IPS-11a (cell line): ENCODE data around the gene DHRS1.

ENCODE experiments used
- H3K4me3 ChIP-seq: one replicate; pipeline ENCODE4 v1.5.1; 2013; ENCODE audit warnings: low read depth, low read length, control low read depth

Gene DHRS1

DNA sequence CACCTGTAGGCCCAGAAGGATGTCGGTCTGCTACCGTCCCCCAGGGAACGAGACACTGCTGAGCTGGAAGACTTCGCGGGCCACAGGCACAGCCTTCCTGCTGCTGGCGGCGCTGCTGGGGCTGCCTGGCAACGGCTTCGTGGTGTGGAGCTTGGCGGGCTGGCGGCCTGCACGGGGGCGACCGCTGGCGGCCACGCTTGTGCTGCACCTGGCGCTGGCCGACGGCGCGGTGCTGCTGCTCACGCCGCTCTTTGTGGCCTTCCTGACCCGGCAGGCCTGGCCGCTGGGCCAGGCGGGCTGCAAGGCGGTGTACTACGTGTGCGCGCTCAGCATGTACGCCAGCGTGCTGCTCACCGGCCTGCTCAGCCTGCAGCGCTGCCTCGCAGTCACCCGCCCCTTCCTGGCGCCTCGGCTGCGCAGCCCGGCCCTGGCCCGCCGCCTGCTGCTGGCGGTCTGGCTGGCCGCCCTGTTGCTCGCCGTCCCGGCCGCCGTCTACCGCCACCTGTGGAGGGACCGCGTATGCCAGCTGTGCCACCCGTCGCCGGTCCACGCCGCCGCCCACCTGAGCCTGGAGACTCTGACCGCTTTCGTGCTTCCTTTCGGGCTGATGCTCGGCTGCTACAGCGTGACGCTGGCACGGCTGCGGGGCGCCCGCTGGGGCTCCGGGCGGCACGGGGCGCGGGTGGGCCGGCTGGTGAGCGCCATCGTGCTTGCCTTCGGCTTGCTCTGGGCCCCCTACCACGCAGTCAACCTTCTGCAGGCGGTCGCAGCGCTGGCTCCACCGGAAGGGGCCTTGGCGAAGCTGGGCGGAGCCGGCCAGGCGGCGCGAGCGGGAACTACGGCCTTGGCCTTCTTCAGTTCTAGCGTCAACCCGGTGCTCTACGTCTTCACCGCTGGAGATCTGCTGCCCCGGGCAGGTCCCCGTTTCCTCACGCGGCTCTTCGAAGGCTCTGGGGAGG is 11.3 kb upstream of the DHRS1 start, which contains the start of gene LTB4R:
Gene LTB4R (plus strand): TSS at position 857 of the 959 bp plus-strand sequence. CDS start 4,150 bp downstream, outside the sequence.
- H3K4me3 ChIP-seq: no peak within 1 kb of the TSS

DNA sequence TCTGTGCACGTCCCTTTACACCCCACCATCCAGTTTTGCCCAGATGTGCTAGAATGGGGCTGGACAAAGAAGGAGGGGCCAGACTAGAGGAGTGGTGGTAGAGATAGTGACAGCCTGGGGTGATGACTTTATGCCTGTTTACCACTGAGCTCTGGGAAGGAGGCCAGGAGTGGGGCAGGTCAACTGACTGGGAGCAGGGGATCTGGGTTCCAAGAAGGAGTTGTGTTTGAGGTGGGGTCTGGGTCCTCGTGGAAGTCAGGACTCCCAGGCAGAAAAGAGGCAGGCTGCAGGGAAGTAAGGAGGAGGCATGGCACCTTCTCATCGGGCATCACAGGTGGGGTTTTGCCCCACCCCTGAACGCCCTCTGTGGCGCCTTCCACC is 10.7 kb upstream of the DHRS1 start:
- no peak overlapping the region for H3K4me3 ChIP-seq

DNA sequence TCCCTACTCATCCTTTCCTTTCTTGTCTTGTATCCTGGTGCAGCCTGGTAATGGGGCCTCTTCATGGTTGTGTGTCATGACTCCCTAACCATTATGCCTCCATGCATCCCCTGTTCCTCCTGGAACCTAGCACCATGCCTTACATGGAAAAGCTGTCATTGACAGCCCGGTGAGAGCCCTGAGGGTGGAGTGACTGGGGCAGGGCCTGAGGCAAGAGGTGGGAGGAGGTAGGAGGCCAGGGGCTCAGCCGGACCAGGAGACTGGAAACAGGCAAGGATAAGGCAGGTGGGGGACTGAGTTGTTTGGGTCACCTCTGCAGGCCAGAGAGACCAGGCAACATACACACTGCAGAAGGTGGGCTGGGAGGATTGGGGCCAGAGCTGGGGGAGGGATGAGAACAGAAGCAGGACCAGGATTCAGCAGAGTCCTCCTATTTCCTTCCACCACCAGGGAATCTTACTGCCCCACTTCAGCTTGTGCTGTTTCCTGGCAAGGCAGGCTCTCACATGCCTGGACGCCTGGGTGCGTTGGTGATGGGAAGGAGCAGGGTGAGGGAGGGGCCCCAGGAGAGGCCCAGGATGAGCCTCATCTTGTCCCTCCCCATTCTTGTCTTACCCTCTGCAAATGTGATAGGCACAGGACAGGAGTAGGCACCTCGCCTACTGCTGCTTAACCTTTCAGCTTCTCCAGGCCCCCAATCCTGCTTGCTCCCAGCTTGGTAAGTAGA is 10.1 kb upstream of the DHRS1 start, which contains the start of gene LTB4R2:
Gene LTB4R2 (plus strand): TSS at position 603 of the 727 bp plus-strand sequence. CDS start 525 bp downstream, outside the sequence.
- H3K4me3 ChIP-seq: no peak within 1 kb of the TSS

DNA sequence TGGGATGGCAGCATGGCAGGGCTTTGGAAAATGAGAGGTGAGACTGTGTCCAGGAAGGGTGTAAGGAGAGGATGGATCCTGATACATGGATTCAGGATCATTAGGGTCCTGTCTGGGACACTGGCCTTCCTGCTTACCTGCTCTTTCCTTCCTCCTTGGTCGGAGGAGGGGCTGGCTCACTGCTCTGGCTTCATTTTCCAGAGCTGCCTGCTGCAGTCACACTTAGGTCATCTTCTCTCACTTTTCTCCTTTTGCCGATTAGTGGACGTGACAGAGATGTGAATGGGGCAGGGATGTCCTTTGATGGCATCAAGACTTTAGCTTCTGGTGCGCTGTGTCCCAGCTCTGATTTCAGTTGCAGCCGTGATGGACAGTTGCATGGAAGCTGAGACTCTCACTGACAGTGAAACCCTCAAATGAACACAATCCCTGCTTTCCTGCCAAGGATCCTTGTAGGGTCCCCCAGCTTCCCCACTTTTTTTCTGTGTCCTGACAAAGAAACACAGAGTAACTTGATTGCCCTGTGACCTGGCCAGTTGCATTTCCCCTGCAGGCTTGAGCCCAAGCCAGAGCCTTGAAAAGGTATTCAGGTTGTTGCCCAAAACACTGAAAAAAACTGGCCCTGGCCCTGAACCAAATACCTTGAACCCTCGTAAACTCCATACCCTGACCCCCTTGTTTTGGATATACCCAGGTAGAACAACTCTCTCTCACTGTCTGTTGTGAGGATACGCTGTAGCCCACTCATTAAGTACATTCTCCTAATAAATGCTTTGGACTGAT is 9.0 kb upstream of the DHRS1 start:
- H3K4me3 ChIP-seq: no peak overlapping the region

DNA sequence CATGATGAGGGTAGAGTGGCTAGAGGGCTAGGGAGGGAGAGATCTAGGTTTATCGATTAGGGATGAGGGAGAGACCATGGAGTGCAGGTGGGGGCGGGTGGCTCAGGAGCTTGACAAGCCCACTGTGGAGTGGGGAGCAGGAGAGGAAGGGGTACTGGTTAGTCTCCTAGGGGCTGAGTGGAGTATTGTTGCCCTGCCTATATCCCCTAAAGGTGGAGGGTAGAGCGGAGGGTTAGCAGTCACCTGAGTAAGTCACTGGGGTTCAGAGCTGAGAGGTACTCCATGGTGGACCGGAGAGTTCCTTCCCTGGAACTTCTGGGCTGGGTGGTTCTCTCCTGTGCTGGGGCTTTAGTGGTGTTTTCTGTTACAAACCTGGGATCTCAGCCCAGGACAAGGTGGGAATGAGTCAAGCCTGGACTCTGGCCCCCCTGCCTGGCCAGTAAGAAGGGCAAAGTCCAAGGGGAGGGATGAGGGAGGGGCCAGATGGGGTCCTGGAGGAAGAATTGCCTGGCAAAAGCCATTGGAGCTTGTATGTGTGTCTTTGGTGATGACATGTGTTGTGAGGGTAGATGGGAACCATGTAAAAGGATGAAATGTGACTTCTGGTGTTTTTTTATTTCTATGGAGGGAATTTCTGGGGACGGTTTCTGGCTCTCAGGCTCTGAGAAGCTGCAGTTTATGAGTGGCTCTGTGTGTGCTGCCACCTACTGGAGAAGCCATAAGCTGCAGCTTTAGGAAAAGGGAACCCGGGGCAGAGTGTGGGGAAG is 8.2 kb upstream of the DHRS1 start, which contains the start of gene CIDEB:
Gene CIDEB (minus strand): TSS at position 403 of the 767 bp plus-strand sequence. CDS start 119 bp downstream, at position 284.
- no peak within 1 kb of the TSS for H3K4me3 ChIP-seq

DNA sequence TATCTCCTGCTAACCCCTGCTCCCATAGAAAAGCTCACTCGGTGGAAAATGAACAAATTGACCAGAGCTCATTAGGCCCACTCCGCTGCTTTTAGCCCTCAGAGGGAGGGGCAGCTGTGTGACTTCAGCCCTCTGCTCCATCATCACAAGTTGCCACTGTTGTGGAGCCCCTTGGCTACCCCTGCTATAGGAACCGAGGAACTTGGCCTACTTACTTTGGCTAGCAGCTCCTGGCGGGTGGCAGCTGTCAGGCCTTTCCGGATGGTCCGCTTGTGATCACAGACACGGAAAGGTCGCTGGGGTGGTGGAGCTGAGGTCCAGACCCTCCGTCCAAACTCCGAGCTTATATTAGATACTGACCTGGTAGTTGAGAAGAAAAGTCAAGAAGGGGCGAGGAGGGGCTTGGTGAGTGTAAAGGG is 7.6 kb upstream of the DHRS1 start:
- no peak overlapping the region for H3K4me3 ChIP-seq

DNA sequence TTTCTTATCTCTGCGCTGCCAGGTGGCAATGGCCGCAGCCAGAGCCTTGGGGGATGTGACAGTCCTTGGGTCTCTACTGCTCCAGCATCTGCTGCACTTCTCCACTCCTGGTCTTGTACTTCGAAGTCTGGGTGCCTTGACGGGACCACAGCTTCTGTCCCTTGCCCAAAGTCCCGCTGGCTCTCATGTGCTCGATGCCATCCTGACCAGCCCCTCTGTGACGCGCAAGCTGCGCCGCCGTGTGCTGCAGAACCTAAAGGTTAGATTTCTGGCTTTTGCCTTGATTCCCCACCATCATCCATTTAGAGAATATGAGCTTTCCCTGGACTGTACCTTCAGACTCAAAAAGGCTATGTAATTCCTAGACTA is 4.4 kb upstream of the DHRS1 start:
- H3K4me3 ChIP-seq: no peak overlapping the region

DNA sequence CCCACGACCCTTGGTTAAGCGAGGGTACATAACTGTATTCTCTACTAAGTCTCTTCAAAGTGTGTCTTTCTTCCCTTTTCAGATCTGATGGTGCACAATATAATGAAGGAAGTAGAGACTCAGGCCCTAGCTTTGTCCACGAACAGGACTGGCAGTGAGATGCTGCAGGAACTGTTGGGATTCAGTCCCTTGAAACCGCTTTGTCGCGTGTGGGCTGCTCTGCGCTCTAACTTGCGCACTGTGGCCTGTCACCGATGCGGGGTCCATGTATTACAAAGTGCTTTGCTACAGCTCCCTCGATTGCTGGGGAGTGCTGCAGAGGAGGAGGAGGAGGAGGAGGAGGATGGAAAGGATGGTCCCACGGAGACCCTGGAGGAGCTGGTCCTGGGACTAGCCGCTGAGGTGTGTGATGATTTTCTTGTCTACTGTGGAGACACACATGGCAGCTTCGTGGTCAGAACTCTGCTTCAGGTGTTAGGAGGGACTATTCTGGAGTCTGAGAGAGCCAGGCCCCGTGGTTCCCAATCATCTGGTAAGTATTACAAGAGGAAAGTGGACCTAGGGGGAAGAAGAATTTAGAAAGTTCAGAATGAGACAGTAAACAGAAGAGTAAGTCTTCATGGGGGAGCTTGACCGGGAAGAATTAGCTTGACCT is 873 bp upstream of the DHRS1 start:
- peak overlapping the region; percentile 93 for H3K4me3 ChIP-seq

DNA sequence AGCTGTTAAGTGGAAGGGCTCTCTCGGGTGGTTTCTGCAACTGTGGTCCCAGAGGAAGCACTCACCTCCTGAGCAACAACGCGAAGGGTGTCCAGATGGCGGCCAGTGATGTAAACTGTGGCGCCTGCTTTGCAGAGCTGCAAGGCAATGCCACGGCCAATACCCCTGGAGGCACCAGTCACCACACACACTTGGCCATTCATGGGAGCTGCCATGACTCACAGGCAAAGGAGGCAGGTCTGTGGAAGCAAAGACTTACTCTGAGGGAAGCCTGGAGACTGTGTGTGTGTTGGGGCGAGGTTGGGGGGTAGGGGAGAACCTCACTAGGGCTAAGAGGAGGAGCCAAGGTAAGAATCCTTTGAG is 707 bp downstream of the DHRS1 start:
- H3K4me3 ChIP-seq: peak overlapping the region; percentile 93

DNA sequence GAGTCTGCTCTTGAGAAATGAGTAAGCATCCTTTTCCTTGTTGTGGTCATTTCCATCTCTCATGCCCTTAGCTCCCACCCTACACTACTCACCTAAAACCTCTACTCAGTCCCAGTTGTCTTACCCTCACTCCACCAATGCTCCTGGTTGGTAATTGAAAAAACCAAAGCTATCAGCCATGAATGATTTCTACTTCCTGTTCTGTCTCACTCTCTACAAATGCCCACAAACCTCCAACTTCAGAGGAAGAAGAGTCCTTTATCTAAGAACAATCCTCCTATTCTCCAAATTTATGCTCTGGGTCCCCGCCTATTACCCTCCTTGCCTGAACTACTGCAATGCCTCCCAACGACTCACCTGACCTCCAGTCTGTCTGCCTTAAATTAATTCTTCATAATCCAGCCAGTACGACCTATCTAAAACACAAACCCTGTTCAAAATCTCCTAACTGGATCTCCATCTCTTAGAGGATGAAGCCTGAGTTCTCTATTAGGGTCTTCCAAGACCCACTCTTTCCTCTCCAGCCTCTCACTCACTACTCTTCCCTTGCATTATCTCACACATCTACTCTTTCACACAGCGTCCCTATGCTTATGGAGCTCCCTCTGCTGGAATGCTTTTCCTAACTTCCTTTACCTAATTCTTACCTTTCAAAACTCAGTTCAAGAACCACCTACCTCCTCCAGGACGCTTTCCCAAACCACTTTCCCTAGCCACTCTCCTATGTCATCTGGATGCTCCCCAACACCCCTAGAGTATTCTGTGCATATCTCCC is 2.2 kb downstream of the DHRS1 start:
- no peak overlapping the region for H3K4me3 ChIP-seq

DNA sequence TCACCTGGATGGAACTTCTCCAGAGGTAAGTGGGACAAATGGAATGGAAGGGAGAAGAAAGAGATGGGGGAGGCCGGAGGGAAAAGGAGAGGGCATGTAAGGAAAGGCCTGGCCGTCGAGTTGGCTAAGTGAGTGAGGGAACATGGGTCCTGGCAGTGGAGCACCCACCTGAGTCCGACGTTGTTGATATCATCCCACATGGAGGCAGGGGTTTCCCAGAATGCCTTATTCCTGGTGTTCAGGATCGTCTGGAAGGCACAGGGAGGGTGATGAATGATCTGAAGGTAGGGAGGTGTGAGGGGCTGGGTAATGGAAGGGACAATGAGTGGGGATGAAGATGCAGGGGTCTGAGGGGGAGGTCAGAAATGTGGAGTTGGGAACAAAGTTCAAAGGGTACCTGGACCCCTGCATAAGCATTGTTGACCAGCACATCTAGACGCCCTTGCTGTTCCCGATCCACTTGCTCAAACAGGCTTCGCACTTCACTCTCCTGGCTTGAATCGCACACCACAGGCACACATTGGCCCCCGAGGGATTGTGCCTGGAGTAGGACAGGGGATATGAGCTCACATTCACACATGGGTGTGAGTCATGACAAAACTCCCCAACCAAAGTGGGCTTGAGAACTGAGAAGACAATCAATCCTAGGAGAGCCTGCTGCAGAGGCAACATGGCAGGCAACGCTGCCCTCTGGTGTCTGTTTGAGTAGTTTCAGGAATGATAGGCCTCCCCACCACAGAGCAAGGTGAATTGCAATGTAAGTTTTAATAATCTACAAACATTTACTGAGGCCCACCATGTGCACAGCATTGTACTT is 3.0 kb downstream of the DHRS1 start:
- no peak overlapping the region for H3K4me3 ChIP-seq

DNA sequence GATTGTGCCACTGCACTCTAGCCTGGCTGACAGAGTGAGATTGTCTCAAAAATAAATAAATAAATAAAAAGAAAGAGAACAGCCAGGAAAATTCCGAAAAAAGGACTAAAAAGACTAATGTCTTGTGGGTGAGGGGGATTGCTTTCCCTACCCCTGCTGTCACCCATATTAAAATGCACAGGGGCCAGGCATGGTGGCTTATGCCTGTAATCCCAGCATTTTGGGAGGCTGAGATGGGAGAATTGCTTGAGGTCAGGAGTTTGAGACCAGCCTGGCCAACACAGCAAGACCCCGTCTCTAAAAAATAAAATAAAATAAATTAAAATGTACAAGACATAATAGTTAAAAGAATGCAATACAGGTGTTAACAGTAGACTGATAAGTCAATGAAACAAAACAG is 6.1 kb downstream of the DHRS1 start:
- no peak overlapping the region for H3K4me3 ChIP-seq

DNA sequence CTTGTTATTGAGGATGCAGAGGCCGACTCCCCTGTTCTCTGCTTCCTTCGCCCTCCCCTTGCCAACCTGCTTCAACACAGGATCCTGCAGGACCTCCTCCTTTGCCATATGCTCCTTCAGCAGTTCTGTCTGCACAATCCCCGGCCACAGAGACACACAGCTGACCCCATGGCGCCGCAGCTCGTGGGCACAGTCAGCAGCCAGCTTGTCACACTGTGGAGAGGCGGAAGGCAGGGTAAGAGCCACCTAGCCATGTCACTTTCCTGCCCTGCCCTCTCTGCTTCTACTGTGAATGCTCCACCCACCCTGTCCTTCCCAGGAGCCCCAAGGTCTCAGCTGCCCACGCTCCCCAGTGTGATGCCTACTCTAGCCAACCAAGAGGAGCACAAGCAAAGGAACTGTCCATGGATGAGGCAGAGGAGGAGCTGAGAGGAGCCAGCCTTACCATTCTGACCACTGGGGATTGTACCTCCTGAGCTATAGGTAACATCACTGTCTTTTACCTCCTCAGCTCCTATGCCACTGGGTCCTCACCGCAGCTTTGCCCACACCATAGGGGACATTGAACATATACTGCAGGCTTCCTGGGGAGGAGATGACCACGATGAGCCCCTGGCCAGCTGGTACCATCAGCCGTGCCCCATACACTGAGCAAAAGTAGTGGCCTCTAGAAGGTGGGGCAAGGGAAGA is 7.3 kb downstream of the DHRS1 start:
- H3K4me3 ChIP-seq: no peak overlapping the region

DNA sequence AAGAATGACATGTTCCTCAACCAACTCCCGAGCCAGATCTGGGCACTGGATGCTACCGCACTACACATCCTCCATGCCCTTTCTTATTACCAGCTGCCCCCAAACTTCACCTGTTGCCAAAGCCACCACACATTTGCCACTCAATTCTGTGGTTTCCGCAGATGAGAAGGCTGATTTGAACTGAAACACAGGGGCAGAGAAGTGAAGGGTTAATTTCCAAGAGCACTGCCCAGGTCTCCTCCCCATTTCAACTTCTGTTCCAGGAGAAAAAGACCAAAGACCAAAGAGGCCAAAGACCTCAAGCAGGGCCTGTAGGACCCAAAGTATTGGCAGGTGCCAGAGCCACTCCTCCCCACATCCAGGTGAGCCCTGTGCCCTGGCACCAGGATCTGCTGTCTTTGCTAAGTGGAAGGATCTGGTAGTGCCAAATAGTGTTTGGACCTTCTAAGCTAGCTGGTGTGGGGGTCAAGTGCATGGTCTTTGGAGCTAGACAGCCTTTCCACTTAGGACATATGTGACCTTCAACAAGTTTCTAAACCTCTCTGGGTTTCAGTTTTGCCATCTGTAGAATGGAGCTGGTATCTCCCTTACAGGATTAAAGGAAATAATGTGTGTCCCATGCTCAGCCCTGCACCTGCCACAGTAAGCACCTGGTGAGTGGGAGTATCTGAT is 8.0 kb downstream of the DHRS1 start:
- no peak overlapping the region for H3K4me3 ChIP-seq

DNA sequence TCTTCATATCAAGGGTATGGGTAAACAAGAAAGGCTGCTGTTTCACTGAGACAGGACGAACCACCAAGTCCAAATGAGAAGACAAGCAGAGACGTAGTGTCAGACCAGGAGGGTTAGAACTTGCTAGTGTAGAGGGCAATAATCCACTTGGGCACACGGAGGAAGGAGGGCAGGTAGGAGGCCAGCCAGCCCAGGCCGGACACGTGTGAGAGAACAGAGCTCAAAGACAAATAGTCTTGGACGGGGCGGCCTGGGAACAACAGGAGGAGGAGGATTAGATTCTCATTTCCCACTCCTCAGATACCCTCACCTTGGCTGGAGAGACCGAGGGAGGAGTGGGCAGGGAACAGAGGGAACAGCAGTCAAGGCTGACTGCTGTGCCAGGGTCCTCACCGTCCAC is 8.8 kb downstream of the DHRS1 start:
- H3K4me3 ChIP-seq: no peak overlapping the region

DNA sequence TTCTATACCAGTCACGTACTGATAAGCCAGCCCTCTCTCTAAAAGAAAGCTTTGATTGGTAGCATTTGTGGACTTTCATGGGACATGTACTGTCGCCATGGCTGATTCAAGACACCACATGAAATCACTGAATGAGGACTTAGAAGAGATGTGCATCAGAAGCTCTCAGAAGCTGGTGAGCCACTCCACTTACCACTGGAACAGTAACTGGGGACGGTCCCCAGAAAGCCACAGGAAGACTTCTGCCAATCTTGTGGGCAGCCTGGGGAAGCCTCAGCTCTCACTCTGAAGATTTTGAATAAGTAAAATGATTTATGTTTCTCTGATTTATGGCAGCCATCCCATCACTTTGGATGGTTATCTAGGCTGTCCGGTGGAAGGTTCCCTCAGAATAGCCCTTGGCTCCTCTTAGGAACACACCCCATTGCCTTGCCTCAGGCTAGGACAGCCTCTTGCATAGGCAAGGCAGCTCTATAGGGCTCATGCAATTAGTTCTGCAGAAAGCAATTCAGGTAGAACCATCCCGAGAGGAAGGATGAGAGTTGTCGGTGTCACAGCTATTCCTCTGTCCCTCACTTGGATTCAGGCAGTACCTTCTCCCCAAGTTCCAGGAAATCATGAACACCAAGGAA is 9.8 kb downstream of the DHRS1 start:
- H3K4me3 ChIP-seq: no peak overlapping the region

DNA sequence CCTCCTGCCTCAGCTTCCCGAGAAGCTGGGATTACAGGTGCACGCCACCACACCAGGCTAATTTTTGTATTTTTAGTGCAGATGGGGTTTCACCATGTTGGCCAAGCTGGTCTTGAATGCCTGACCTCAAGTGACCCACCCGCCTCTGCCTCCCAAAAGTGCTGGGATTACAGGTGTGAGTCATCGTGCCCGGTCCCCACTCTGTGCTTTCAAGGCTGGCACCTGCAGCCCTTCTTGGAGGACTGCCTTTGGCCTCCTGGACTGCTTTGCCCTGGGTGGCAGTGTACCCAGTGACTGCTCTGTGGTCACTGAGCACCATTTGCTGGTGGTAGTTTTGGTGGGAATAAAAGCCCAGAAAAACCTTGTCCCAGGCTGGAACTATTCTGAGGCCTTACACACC is 12.6 kb downstream of the DHRS1 start:
- H3K4me3 ChIP-seq: no peak overlapping the region
